ENCODE measurements around the gene HEPH.

Gene HEPH

GRCh38 chrX:66166671-66167070, 2.6 kb downstream of the HEPH start:
- Histone ChIP-seq H3K79me2 (ENCODE audit: low read length) (no peaks in the 10 kb centered on the region), H3K4me3 (ENCODE audit: low read length) (no peak overlapping the region), H4K20me1 (ENCODE audit: insufficient read depth, low read length) (no peaks in the 10 kb centered on the region), H3F3A (ENCODE audit: insufficient read depth, low read length) (no peaks in the 10 kb centered on the region), H3K9ac (ENCODE audit: low read length) (no peak overlapping the region), H2AFZ (ENCODE audit: low read length) (no peak overlapping the region), H3K36me3 (replicated peaks; ENCODE audit: insufficient read depth, low read length) (no peaks in the 10 kb centered on the region), H3K9me2 (replicated peaks; ENCODE audit: insufficient read depth, low read length) (no peaks in the 10 kb centered on the region), H3K9me3 (replicated peaks; ENCODE audit: insufficient read depth, low read length) (no peaks in the 10 kb centered on the region), H3K4me1 (ENCODE audit: low read length) (no peaks in the 10 kb centered on the region), H3K27me3 (replicated peaks; ENCODE audit: insufficient read depth, low read length) (no peaks in the 10 kb centered on the region), H3K27ac (ENCODE audit: low read length) (no peak overlapping the region), H3K4me2 (ENCODE audit: low read depth, low read length) (no peak overlapping the region)
- TF ChIP-seq EZH2 (optimal IDR thresholded peaks at IDR 0.05; ENCODE audit: low read depth, low read length) (no peak), CTCF (IDR thresholded peaks at IDR 0.05; ENCODE audit: low read length) (no peak), EZH2phosphoT487 (IDR thresholded peaks at IDR 0.05; ENCODE audit: low read length) (no peak)
- no peak for DNase-seq

GRCh38 chrX:66167431-66167830, 3.4 kb downstream of the HEPH start:
- DNase-seq: no peak
- Histone ChIP-seq H3K9me3 (replicated peaks; ENCODE audit: insufficient read depth, low read length) (no peaks in the 10 kb centered on the region), H2AFZ (ENCODE audit: low read length) (no peak overlapping the region), H4K20me1 (ENCODE audit: insufficient read depth, low read length) (no peaks in the 10 kb centered on the region), H3K9me2 (replicated peaks; ENCODE audit: insufficient read depth, low read length) (no peaks in the 10 kb centered on the region), H3K27me3 (replicated peaks; ENCODE audit: insufficient read depth, low read length) (no peaks in the 10 kb centered on the region), H3K79me2 (ENCODE audit: low read length) (no peaks in the 10 kb centered on the region), H3K27ac (ENCODE audit: low read length) (no peak overlapping the region), H3F3A (ENCODE audit: insufficient read depth, low read length) (no peaks in the 10 kb centered on the region), H3K4me2 (ENCODE audit: low read depth, low read length) (no peak overlapping the region), H3K36me3 (replicated peaks; ENCODE audit: insufficient read depth, low read length) (no peaks in the 10 kb centered on the region), H3K4me1 (ENCODE audit: low read length) (no peaks in the 10 kb centered on the region), H3K4me3 (ENCODE audit: low read length) (no peak overlapping the region), H3K9ac (ENCODE audit: low read length) (no peak overlapping the region)
- no peak for TF ChIP-seq CTCF (IDR thresholded peaks at IDR 0.05; ENCODE audit: low read length)
- no peak for TF ChIP-seq EZH2 (optimal IDR thresholded peaks at IDR 0.05; ENCODE audit: low read depth, low read length)
- no peak for TF ChIP-seq EZH2phosphoT487 (IDR thresholded peaks at IDR 0.05; ENCODE audit: low read length)

- Histone ChIP-seq H3K4me2 (ENCODE audit: low read depth, low read length) (no peak overlapping the region), H3K4me1 (ENCODE audit: low read length) (no peaks in the 10 kb centered on the region), H3K9me2 (replicated peaks; ENCODE audit: insufficient read depth, low read length) (no peaks in the 10 kb centered on the region), H4K20me1 (ENCODE audit: insufficient read depth, low read length) (no peaks in the 10 kb centered on the region), H3K9me3 (replicated peaks; ENCODE audit: insufficient read depth, low read length) (no peaks in the 10 kb centered on the region), H3F3A (ENCODE audit: insufficient read depth, low read length) (no peaks in the 10 kb centered on the region), H3K27me3 (replicated peaks; ENCODE audit: insufficient read depth, low read length) (no peaks in the 10 kb centered on the region), H2AFZ (ENCODE audit: low read length) (no peak overlapping the region), H3K79me2 (ENCODE audit: low read length) (no peaks in the 10 kb centered on the region), H3K36me3 (replicated peaks; ENCODE audit: insufficient read depth, low read length) (no peaks in the 10 kb centered on the region), H3K9ac (ENCODE audit: low read length) (no peak overlapping the region), H3K27ac (ENCODE audit: low read length) (no peak overlapping the region), H3K4me3 (ENCODE audit: low read length) (no peak overlapping the region)
- no peak for DNase-seq
- TF ChIP-seq CTCF (IDR thresholded peaks at IDR 0.05; ENCODE audit: low read length) (no peak), EZH2phosphoT487 (IDR thresholded peaks at IDR 0.05; ENCODE audit: low read length) (no peak), EZH2 (optimal IDR thresholded peaks at IDR 0.05; ENCODE audit: low read depth, low read length) (no peak)
These were observed 12.1 kb downstream of the HEPH start for GRCh38 chrX:66176134-66176533.
